OCI-LY7 (cell line): Measurements from ENCODE around the gene ADAMTS2. TPM values are rescaled to one million over a fixed set of nuclear protein-coding genes. Genes with fewer than 3 reads are reported as not detected.

Source experiments
- BruUV-seq: library from RNA; stranded (reverse); fragments of 400-500 nt; replicated peaks from 2 replicates; lab custom pipeline; 2021; lab: Mats Ljungman, UMichigan
- CTCF ChIA-PET: fragments of 300-600 bp; sonication (Branson Sonifier 250); formaldehyde crosslinking; loops from one replicate; lab custom pipeline; 2022; ENCODE audit warnings: antibody characterized with exemption; ENCODE audit not compliant: unreplicated experiment; lab: Charles Lee
- POLR2A ChIA-PET: fragments of 300-600 bp; sonication (Branson Sonifier 250); formaldehyde crosslinking; loops from one replicate; lab custom pipeline; 2022; ENCODE audit warnings: antibody characterized with exemption; lab: Charles Lee
- DNase-seq: peaks from one replicate; pipeline ENCODE4 v3.0.0-alpha.2; 2015; ENCODE audit warnings: low spot score
- H2AFZ ChIP-seq: fragments of 200-600 bp; sonication (generic), shearing (Covaris generic); 2 replicates; pipeline ENCODE4 v1.6.1; 2014; ENCODE audit warnings: mild to moderate bottlenecking, antibody characterized with exemption, low read length, moderate library complexity
- H3K27ac ChIP-seq: fragments of 200-600 bp; sonication (generic); 2 replicates; pipeline ENCODE4 v1.5.1; 2014; ENCODE audit warnings: mixed run types, low read depth, mild to moderate bottlenecking, moderate library complexity, low read length, inconsistent platforms; ENCODE audit not compliant: poor library complexity, severe bottlenecking
- H3K36me3 ChIP-seq: fragments of 200-600 bp; sonication (generic); 2 replicates; pipeline ENCODE4 v1.6.1; 2014; ENCODE audit warnings: mild to moderate bottlenecking, antibody characterized with exemption, low read length, moderate library complexity, mixed read lengths; ENCODE audit not compliant: insufficient read depth
- H3K4me1 ChIP-seq: fragments of 200-600 bp; sonication (generic); 2 replicates; pipeline ENCODE4 v1.5.1; 2014; ENCODE audit warnings: mild to moderate bottlenecking, low read length; ENCODE audit not compliant: insufficient read depth, poor library complexity, severe bottlenecking
- H3K4me2 ChIP-seq: fragments of 200-600 bp; sonication (generic); 2 replicates; pipeline ENCODE4 v1.6.1; 2014; ENCODE audit warnings: mild to moderate bottlenecking, low read length
- H3K4me3 ChIP-seq: fragments of 200-600 bp; sonication (generic); 2 replicates; pipeline ENCODE4 v1.5.1; 2014; ENCODE audit warnings: mild to moderate bottlenecking, low read depth, low read length; ENCODE audit not compliant: poor library complexity, severe bottlenecking
- H3K79me2 ChIP-seq: fragments of 200-600 bp; sonication (generic); 2 replicates; pipeline ENCODE4 v1.6.1; 2016; ENCODE audit warnings: low read depth, mild to moderate bottlenecking, low read length, moderate library complexity, mixed read lengths; ENCODE audit not compliant: insufficient read depth
- H3K9me2 ChIP-seq: fragments of 200-600 bp; sonication (generic); 2 replicates; pipeline ENCODE4 v1.6.1; 2016; ENCODE audit warnings: mild to moderate bottlenecking, low read length, mixed read lengths; ENCODE audit not compliant: insufficient read depth
- H3K9me3 ChIP-seq: fragments of 200-600 bp; sonication (generic); 2 replicates; pipeline ENCODE4 v1.6.1; 2014; ENCODE audit warnings: mild to moderate bottlenecking, mixed run types, low read length, mixed read lengths
- H4K20me1 ChIP-seq: fragments of 200-600 bp; sonication (generic); 2 replicates; pipeline ENCODE4 v1.6.1; 2014; ENCODE audit warnings: mild to moderate bottlenecking, antibody characterized with exemption, low read length, moderate library complexity, mixed read lengths; ENCODE audit not compliant: insufficient read depth
- EZH2phosphoT487 ChIP-seq: fragments of 200-600 bp; sonication (generic); IDR thresholded peaks from 2 replicates; pipeline ENCODE4 v1.6.1; 2018; ENCODE audit warnings: low read depth, borderline replicate concordance, mild to moderate bottlenecking, mixed run types, antibody characterized with exemption, low read length, moderate library complexity, mixed read lengths
- intact Hi-C: fragments of 100-400 bp; cut with micrococcal nuclease; formaldehyde crosslinking; loops from one replicate; pipeline ENCODE4 v1.10.0; 2022; ENCODE audit not compliant: unreplicated experiment
- total RNA-seq, 2 experiments: library from RNA; depleted of rRNA in 1 of 2; stranded (reverse); fragments of >200 nt in 1 of 2; shearing (Covaris generic) in 1 of 2; gene quantifications; 2 replicates each; pipeline ENCODE4 v1.2.3, GENCODE V29; 2014 to 2022
- TF ChIP-seq, protein P1 (sequence below): fragments of 200-600 bp; sonication (generic); conservative IDR thresholded peaks from 2 replicates; pipeline ENCODE4 v1.5.1; 2014; ENCODE audit warnings: mild to moderate bottlenecking, antibody characterized with exemption, low read length, moderate library complexity, mixed read lengths

ADAMTS2 gene
- total RNA-seq, 2 experiments from 2014 or later = not detected

DNA sequence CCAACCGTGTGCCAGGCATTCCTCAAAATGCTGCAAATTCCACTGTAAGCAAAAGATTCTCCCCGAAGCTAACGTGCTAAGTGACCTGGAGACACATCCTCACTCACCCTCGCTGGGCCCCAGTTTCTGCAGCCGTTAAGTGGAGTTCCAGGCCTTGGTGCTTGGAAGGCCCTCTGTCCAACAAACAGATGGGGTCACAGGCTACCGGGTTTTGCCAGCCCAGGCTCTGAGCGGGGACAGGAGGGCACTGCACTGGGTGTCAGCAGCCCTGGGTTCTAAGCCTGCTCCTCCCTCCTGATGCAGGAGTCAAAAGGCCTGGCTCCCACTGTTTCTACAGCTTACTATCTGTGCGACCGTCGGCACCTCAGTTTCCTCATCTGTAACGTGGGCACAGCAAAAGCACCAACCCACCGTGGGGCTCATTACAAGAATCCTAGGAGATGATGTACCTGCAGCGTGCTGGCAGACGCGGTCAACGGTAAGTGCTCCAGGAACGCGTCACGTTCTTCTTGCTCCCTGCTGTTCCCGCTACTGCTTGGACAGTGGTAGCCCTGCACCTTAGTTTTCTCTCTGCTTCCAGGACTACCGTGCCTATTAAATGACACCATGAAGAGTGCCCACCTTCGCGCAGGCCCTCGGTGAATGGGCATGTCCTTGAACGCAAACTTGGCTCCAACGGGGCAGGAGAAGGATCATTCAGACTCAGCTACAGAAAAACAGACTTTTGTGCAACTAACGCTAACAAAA, 84.8 kb downstream of the ADAMTS2 start:
- Histone ChIP-seq H3K79me2 (no peaks in the 10 kb centered on the region), H3K4me1 (no peaks in the 10 kb centered on the region), H3K36me3 (no peaks in the 10 kb centered on the region), H3K9me2 (no peaks in the 10 kb centered on the region), H4K20me1 (no peaks in the 10 kb centered on the region), H3K4me2 (no peak overlapping the region), H3K9me3 (no peaks in the 10 kb centered on the region), H3K4me3 (no peak overlapping the region), H2AFZ (no peak overlapping the region), H3K27ac (no peak overlapping the region)
- no TSS peak for BruUV-seq
- TF ChIP-seq EZH2phosphoT487 = no peak
- TF ChIP-seq, protein P1, sequence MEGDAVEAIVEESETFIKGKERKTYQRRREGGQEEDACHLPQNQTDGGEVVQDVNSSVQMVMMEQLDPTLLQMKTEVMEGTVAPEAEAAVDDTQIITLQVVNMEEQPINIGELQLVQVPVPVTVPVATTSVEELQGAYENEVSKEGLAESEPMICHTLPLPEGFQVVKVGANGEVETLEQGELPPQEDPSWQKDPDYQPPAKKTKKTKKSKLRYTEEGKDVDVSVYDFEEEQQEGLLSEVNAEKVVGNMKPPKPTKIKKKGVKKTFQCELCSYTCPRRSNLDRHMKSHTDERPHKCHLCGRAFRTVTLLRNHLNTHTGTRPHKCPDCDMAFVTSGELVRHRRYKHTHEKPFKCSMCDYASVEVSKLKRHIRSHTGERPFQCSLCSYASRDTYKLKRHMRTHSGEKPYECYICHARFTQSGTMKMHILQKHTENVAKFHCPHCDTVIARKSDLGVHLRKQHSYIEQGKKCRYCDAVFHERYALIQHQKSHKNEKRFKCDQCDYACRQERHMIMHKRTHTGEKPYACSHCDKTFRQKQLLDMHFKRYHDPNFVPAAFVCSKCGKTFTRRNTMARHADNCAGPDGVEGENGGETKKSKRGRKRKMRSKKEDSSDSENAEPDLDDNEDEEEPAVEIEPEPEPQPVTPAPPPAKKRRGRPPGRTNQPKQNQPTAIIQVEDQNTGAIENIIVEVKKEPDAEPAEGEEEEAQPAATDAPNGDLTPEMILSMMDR = no peak
- ChIA-PET POLR2A (no interaction called here), CTCF (no interaction called here)
- intact Hi-C loops = no loop called here
- no peak for DNase-seq

- Histone ChIP-seq H4K20me1 (no peaks in the 10 kb centered on the region), H2AFZ (no peak overlapping the region), H3K27ac (no peak overlapping the region), H3K4me3 (no peak overlapping the region), H3K9me2 (no peaks in the 10 kb centered on the region), H3K9me3 (no peaks in the 10 kb centered on the region), H3K79me2 (no peaks in the 10 kb centered on the region), H3K4me1 (no peaks in the 10 kb centered on the region), H3K36me3 (no peaks in the 10 kb centered on the region), H3K4me2 (no peak overlapping the region)
- no peak for DNase-seq
- no peak for TF ChIP-seq EZH2phosphoT487
- TF ChIP-seq, protein P1 = no peak
- ChIA-PET POLR2A (no interaction called here), CTCF (no interaction called here)
- no TSS peak for BruUV-seq
- intact Hi-C loops = no loop called here
Observed at GRCh38 chr5:179259731-179260323, 85.4 kb downstream of the ADAMTS2 start.
